NK-92 (cell line): Measurements from ENCODE around the gene ALDH5A1.

Experiments
- DNase-seq: peaks from one replicate; lab custom pipeline; 2025; ENCODE audit not compliant: unreplicated experiment; lab: John Stamatoyannopoulos, UW

The ALDH5A1 gene

GRCh38 chr6:24494821-24495795, at the start of gene ALDH5A1:
TSS of gene ALDH5A1 (plus strand) at chr6:24494969. CDS start at chr6:24494997, 28 bp downstream.
- no peak for DNase-seq

GRCh38 chr6:24445704-24446103, 49.1 kb upstream of the ALDH5A1 start:
- no peak for DNase-seq

GRCh38 chr6:24446670-24447069, 48.1 kb upstream of the ALDH5A1 start:
- DNase-seq = no peak

GRCh38 chr6:24448396-24448795, 46.4 kb upstream of the ALDH5A1 start:
- no peak for DNase-seq

GRCh38 chr6:24448828-24449525, 45.8 kb upstream of the ALDH5A1 start:
- DNase-seq = no peak

GRCh38 chr6:24451581-24452388, 43.0 kb upstream of the ALDH5A1 start:
- no peak for DNase-seq

- no peak for DNase-seq
Measured at GRCh38 chr6:24453921-24454320, 40.8 kb upstream of the ALDH5A1 start.

- DNase-seq = no peak
Measured at GRCh38 chr6:24454452-24454851, 40.3 kb upstream of the ALDH5A1 start.

GRCh38 chr6:24455061-24455460, 39.7 kb upstream of the ALDH5A1 start:
- DNase-seq = no peak

- DNase-seq = no peak
Measured at GRCh38 chr6:24458134-24458533, 36.6 kb upstream of the ALDH5A1 start.

GRCh38 chr6:24458941-24459340, 35.8 kb upstream of the ALDH5A1 start:
- DNase-seq = no peak

GRCh38 chr6:24460966-24461365, 33.8 kb upstream of the ALDH5A1 start:
- no peak for DNase-seq

GRCh38 chr6:24464253-24465038, 30.3 kb upstream of the ALDH5A1 start:
- no peak for DNase-seq

GRCh38 chr6:24469811-24470210, 25.0 kb upstream of the ALDH5A1 start:
- DNase-seq = no peak

GRCh38 chr6:24472181-24472580, 22.6 kb upstream of the ALDH5A1 start:
- DNase-seq = no peak

- DNase-seq = no peak
Measured at GRCh38 chr6:24476631-24477030, 18.1 kb upstream of the ALDH5A1 start.

- DNase-seq = no peak
Measured at GRCh38 chr6:24477070-24477469, 17.7 kb upstream of the ALDH5A1 start.

- DNase-seq = no peak
Measured at GRCh38 chr6:24478903-24479302, 15.9 kb upstream of the ALDH5A1 start.

- no peak for DNase-seq
Measured at GRCh38 chr6:24480705-24481104, 14.1 kb upstream of the ALDH5A1 start.

GRCh38 chr6:24481449-24481848, 13.3 kb upstream of the ALDH5A1 start:
- no peak for DNase-seq
